SKM-1 treated with dmso at 0.1 percent for 144 hours (cell line): ENCODE data around the gene FKBP1C.
"Not testable (repeated sequence)": the region's sequence is repeated elsewhere in the genome, so short reads cannot be mapped to it uniquely, and the experiment has no call there.

ENCODE experiments used
- DNase-seq: peaks from one replicate; lab custom pipeline; 2025; ENCODE audit not compliant: unreplicated experiment; lab: John Stamatoyannopoulos, UW

The FKBP1C gene

GRCh38 chr6:63211343-63211742 is at the start of gene FKBP1C:
FKBP1C (plus strand) TSS chr6:63211469.
- DNase-seq, result not testable (repeated sequence)

- DNase-seq, result not testable (repeated sequence)
Measured at GRCh38 chr6:63164047-63164803, 47.0 kb upstream of the FKBP1C start.

DNA sequence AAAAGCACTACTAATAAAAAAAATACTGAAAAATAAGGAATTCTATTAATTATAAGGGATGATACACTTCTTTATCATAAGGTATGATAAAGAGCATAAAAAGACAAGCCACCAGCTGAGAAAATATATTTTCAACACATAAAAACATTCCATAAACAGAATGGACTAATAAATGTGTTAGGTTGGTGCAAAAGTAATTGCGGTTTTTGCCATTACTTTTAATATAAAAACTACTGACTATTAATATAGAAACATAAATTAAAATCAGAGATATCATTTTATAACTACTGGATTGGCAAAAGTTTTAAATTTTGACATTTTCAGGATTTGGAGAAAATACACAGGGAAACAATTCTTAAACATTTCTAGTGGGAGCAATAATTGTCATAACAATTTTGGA is 37.1 kb upstream of the FKBP1C start:
- DNase-seq, result no peak

DNA sequence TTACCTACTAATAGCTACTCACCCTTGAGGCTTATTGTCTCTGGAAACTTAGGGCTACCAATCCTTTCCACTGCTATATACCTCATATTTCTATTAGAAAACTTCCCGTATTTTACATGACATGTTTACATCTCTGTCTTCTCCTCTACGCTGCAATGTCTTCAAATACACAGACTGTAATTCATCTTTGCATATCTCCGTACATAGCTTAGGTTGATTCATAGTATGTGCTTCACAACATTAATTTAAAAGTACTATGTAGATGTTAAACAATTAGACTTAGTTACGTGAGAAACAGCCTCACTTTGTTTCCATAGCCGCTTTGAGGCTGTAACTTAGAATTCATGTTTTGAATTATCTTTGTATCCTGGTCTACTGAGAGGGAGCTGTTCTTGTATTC is 35.1 kb upstream of the FKBP1C start:
- no peak for DNase-seq

GRCh38 chr6:63180367-63180766 is 30.9 kb upstream of the FKBP1C start:
- no peak for DNase-seq

GRCh38 chr6:63186970-63187369 is 24.3 kb upstream of the FKBP1C start:
- no peak for DNase-seq

GRCh38 chr6:63188828-63189227 is 22.4 kb upstream of the FKBP1C start:
- DNase-seq, result peak; percentile 15

DNA sequence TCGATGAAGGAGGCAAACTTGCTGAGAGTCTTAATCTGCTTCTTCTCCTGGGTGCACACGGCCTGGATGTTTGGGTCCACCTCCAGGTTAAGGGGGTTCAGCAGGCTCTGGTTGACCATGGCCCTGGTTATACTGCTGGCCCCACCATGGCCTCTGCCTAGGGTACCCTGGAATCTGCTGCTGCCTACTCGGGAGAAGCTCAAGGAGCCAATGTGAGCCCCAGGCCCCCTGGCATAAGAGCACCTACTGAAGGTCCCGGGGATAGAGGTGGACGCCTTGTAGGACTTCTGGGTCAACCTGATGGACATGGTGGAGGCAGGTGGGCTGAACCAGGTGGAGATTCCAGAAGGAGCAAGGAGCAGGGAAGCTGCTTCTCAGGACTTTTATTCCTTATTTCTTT is 17.9 kb upstream of the FKBP1C start:
- no peak for DNase-seq

GRCh38 chr6:63197741-63198140 is 13.5 kb upstream of the FKBP1C start:
- no peak for DNase-seq

DNA sequence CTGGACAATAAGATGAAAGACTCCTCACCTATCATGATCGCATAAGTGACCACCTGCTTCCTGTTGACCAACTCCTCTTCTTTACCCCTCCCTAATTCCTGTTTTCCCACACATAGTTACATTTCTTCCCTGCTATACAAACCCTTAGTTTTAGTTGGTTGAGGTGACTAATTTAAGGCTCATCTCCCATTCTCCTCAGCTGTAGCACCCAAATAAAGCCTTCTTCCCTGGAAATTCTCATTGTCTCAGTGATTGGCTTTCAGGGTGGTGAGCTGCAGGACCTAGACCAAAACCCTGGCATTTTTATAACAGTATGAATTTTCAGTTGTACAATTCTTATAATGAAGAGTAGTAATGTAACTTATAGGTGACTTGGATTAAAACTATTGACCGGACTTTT is 2.1 kb downstream of the FKBP1C start:
- no peak for DNase-seq

DNA sequence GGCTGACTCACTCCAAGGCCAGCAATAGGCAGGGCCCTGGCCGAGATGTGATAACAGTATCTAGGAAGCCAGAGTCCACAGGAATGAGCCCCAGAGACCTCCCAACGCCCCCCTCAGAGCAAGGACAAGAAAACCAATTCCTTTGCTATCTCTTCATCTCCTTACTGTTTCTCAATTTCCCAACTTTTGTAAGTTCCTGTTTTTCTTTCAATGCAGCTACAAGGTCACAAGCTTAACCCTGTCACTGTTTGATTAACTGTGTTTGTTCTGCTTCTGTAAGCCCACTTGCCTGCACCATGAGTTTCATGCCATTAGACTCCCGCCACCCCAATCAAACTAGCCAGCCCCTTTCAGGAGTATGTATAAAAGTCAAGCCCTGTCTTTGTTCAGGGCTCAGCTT is 3.5 kb downstream of the FKBP1C start:
- DNase-seq, result peak; percentile 80

- DNase-seq, result no peak
Measured at GRCh38 chr6:63224179-63224578, 12.9 kb downstream of the FKBP1C start.

DNA sequence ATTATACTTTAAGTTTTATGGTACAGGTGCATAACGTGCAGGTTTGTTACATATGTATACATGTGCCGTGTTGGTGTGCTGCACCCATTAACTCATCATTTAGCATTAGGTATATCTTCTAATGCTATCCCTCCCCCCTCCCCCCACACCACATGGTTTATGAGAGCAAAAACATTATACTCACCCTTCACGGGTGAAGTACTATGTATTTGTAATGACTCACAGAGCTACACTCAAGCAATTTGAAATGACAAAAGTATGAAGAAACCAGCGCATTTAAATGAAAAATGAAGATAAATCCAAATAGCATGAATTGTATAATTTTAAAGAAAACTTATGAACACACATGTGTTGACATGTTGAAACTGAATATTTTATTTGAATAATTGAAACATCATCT is 14.7 kb downstream of the FKBP1C start:
- DNase-seq, result not testable (repeated sequence)

GRCh38 chr6:63227928-63228894 is 16.9 kb downstream of the FKBP1C start:
- DNase-seq, result not testable (repeated sequence)

DNA sequence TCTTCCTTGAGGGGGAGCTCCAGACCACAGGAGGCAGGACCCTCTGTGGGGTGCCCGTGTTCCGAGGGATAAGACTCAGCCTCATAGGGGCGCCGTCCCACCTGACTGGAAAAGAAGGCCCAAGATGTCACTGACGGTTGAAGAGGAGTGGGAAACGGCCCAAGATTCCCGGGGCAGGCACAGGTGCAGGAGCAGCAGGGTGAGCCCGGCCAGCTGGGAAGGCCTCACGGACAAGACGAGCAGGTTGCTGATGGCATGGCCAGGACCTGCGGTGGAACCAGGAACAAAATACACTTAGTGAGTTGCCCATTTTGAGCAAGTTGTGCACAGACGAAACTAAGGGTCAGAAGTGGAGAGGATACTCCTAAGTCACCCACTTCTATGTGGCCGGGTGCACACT is 18.8 kb downstream of the FKBP1C start:
- DNase-seq, result not testable (repeated sequence)

DNA sequence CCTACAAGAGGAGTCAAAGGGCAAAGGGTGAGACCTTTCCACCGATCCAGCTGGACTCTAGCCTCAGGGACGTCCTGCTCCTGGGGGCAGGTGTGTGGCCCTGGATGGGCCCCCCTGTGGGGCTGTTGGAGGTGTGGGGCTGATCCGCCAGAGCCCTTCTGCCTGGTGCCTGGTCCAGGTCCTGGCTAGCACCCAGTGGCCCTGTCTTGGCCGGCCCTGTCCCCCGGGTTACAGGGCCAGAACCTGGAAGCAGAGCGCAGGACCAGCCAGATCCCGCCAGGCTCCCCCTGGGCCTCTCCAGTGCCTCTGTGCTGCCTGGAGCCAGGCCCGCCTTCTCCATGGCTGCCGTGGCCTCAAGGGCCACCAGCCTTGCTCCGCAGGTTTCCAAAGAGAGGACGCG is 19.2 kb downstream of the FKBP1C start:
- not testable (repeated sequence) for DNase-seq

DNA sequence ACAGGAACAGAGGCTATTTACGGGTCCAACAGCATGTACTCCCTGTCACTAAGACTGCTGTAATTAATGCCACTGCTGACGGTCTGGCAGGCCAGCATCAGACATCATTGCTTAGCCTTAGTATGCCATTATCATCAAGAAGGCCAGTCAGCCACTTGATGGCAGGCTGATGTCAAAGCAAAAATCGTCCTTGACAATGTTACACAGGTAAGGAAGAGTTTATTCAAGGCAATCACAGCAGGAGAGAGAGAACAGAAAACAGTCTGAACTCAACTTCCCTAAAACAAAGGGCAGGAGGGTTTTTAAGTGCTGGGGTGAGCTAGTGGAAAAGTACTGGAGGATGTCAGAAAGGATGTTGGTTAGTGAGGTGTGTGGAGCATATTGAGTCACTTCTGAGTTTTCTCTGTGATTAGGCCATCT is 25.1 kb downstream of the FKBP1C start:
- peak; percentile 38 for DNase-seq

GRCh38 chr6:63245420-63245819 is 34.2 kb downstream of the FKBP1C start:
- DNase-seq, result no peak

- DNase-seq, result no peak
Measured at GRCh38 chr6:63245909-63246308, 34.6 kb downstream of the FKBP1C start.

DNA sequence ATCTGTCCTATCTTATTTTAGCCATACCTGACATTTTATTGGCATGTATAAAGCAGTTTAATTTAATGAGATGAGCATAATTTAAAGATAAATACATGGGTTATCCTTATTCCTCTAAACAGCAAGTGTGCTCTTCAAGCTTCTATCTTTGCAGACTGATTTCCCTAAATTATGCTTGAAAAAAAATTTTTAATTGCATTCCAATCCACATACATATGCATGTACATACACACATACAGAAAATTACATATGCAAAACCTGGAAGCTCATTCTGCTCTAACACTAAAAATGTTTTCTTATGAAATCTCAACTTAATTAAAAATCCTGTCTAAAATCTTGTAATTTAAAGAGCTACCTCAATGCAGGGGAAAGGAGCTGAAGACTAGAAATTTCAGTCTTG is 35.3 kb downstream of the FKBP1C start:
- no peak for DNase-seq

- no peak for DNase-seq
Measured at GRCh38 chr6:63249875-63250482, 38.7 kb downstream of the FKBP1C start.

DNA sequence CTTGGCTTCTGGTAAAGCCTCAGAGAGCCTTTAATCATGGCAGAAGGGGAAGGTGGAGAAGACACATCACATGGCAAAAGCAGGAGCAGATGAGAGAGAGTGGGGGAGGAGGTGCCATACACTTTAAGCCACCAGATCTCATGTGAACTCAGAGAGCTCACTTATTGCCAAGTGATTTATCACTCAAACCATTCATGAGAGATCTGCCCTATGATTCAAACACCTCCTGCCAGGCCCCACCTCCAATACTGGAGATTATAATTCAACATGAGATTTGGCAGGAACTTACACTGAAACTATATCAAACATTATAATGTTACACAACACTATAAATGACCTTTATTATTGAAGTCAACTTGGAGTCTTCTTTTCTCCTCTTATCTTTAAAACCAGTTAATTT is 47.9 kb downstream of the FKBP1C start:
- DNase-seq, result no peak
